Measurements from ENCODE around the gene OR13F1. TPM values are rescaled to one million over a fixed set of nuclear protein-coding genes. Genes with fewer than 3 reads are reported as not detected.

The OR13F1 gene
- total RNA-seq, 1 experiment from 2014 or later: not detected

- no peak for TF ChIP-seq CTCF (conservative IDR thresholded peaks at IDR 0.05)
- no peak overlapping the region for H2AFZ ChIP-seq (ENCODE audit: low read length)
- no peak overlapping the region for H4K5ac ChIP-seq (ENCODE audit: insufficient read length, low read depth, low read length)
- no peaks in the 10 kb centered on the region for H3K23me2 ChIP-seq (ENCODE audit: insufficient read length, low read depth, low read length, poor library complexity, severe bottlenecking)
- no peaks in the 10 kb centered on the region for H3K36me3 Mint-ChIP-seq (ENCODE audit: insufficient read depth in 1 of 3, low read depth in 3 of 3)
- H4K91ac ChIP-seq (ENCODE audit: insufficient read length, low read depth, low read length): no peak overlapping the region
- no peak overlapping the region for H2BK120ac ChIP-seq (ENCODE audit: low read depth, low read length, poor library complexity, severe bottlenecking)
- no peak for DNase-seq
- no peak overlapping the region for H4K8ac ChIP-seq (replicated peaks; ENCODE audit: insufficient read length, low read depth, low read length)
- no peaks in the 10 kb centered on the region; a peak in 1 of 5 replicates for H3K9me3 Mint-ChIP-seq
- H3K9me3 ChIP-seq (ENCODE audit: control insufficient read depth, low read depth, low read length): no peaks in the 10 kb centered on the region
- no peaks in the 10 kb centered on the region for H3K4me1 Mint-ChIP-seq
- H2BK15ac ChIP-seq (ENCODE audit: low read depth, low read length): no peak overlapping the region
- H2BK20ac ChIP-seq (ENCODE audit: low read depth, low read length, poor library complexity, severe bottlenecking): no peak overlapping the region
- no peak overlapping the region for H3K4ac ChIP-seq (ENCODE audit: low read depth, low read length)
- H3K4me3 Mint-ChIP-seq: no peak overlapping the region
- H2BK12ac ChIP-seq (ENCODE audit: insufficient read length, low read depth, low read length): no peak overlapping the region
- H3K79me1 ChIP-seq (ENCODE audit: insufficient read depth, low read depth, low read length, poor library complexity, severe bottlenecking): no peaks in the 10 kb centered on the region
- H3K27ac Mint-ChIP-seq: no peak overlapping the region
- H3K9ac ChIP-seq (ENCODE audit: extremely low read depth, insufficient read length, low read length): no peak overlapping the region
- H2AK5ac ChIP-seq (ENCODE audit: insufficient read length, low read length): no peak overlapping the region
- no peaks in the 10 kb centered on the region for H3K27me3 ChIP-seq (ENCODE audit: insufficient read depth, low read length)
- H3K14ac ChIP-seq (ENCODE audit: insufficient read depth, low read length): no peak overlapping the region
- no peak overlapping the region for H3K23ac ChIP-seq (ENCODE audit: insufficient read length, low read depth, low read length)
- no peak overlapping the region for H2BK5ac ChIP-seq (ENCODE audit: insufficient read length, low read length)
- H3K27ac ChIP-seq (ENCODE audit: insufficient read length, low read depth, low read length): no peak overlapping the region
- H3K79me2 ChIP-seq (ENCODE audit: insufficient read depth, low read length): no peaks in the 10 kb centered on the region
- H3K4me2 ChIP-seq (ENCODE audit: insufficient read depth, insufficient read length, low read length): no peak overlapping the region
- no peaks in the 10 kb centered on the region; the same call in 1 of the 2 replicates for H3K27me3 Mint-ChIP-seq (ENCODE audit: low read depth)
- no peak overlapping the region for H3K18ac ChIP-seq (ENCODE audit: insufficient read length, low read depth, low read length)
- H4K20me1 ChIP-seq (ENCODE audit: control insufficient read depth, insufficient read depth, insufficient read length): no peaks in the 10 kb centered on the region
- H3K56ac ChIP-seq (ENCODE audit: insufficient read length, low read depth, low read length): no peak overlapping the region
- H3K4me1 ChIP-seq (ENCODE audit: insufficient read depth, low read length): no peaks in the 10 kb centered on the region
- H3T11ph ChIP-seq (ENCODE audit: low read length): no peak overlapping the region
These were observed 2.5 kb downstream of the OR13F1 start for GRCh38 chr9:104506565-104506964.
